Measurements from ENCODE around the gene SCYL2. TPM values are rescaled to one million over a fixed set of nuclear protein-coding genes. Genes with fewer than 3 reads are reported as not detected.
"Not testable (repeated sequence)": the region's sequence is repeated elsewhere in the genome, so short reads cannot be mapped to it uniquely, and the experiment has no call there.

Gene SCYL2
- polyA plus RNA-seq, 1 donor (not counting 4 experiments of a cell fraction or from before 2014, with no cell fraction given), result 31.5 TPM

DNA sequence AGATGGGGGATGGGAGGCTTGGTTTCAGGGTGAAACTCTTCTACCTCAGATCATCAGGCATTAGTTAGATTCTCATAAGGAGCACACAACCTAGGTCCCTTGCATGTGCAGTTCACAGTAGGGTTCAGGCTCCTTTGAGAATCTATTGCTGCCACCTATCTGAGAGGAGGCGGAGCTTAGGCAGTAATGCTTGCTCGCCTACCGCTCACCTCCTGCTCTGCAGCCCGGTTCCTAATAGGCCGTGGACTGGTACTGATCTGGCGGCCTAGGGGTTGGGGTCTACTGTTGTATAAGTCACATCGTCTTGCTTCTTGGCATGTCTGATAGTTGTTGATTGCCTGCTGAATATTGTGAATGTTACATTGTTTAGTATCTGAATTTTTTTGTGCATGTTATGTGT, 12.2 kb downstream of the SCYL2 start:
- no peaks in the 10 kb centered on the region for H4K20me1 ChIP-seq (ENCODE audit: control insufficient read depth, extremely low read depth, insufficient read depth, low read length)
- H3K9me3 ChIP-seq (ENCODE audit: control insufficient read depth, low read depth, low read length), result no peaks in the 10 kb centered on the region
- no peak overlapping the region for H2AFZ ChIP-seq (ENCODE audit: control insufficient read depth, low read length)
- FAIRE-seq, result no peak
- no peaks in the 10 kb centered on the region for H3K27me3 ChIP-seq (ENCODE audit: control insufficient read depth, extremely low read depth, insufficient read depth, low read length)
- H3K27ac ChIP-seq (ENCODE audit: control insufficient read depth, insufficient read depth, low read length), result no peak overlapping the region
- no peaks in the 10 kb centered on the region for H3K9me1 ChIP-seq (ENCODE audit: control insufficient read depth, extremely low read depth, insufficient read depth, low read length)
- peaks cover 0 to 3% of the 10 kb centered on the region in 2 experiments for H3K36me3 ChIP-seq (ENCODE audit: control insufficient read depth in 2 of 2, extremely low read depth in 1 of 2, insufficient read depth in 2 of 2, low read length in 2 of 2)
- no peak for DNase-seq (ENCODE audit: low read depth, low spot score)
- no peak overlapping the region for H3K4me2 ChIP-seq (ENCODE audit: control insufficient read depth, extremely low read depth, insufficient read depth, low read depth, low read length)
- no peak overlapping the region for H3K4me3 ChIP-seq (ENCODE audit: control insufficient read depth in 2 of 3, extremely low read depth in 1 of 3, insufficient read depth in 2 of 3, low read depth in 1 of 3, low read length in 3 of 3)
- H3K9ac ChIP-seq (ENCODE audit: control insufficient read depth, extremely low read depth, insufficient read depth, low read length), result no peak overlapping the region
- TF ChIP-seq, protein P1, sequence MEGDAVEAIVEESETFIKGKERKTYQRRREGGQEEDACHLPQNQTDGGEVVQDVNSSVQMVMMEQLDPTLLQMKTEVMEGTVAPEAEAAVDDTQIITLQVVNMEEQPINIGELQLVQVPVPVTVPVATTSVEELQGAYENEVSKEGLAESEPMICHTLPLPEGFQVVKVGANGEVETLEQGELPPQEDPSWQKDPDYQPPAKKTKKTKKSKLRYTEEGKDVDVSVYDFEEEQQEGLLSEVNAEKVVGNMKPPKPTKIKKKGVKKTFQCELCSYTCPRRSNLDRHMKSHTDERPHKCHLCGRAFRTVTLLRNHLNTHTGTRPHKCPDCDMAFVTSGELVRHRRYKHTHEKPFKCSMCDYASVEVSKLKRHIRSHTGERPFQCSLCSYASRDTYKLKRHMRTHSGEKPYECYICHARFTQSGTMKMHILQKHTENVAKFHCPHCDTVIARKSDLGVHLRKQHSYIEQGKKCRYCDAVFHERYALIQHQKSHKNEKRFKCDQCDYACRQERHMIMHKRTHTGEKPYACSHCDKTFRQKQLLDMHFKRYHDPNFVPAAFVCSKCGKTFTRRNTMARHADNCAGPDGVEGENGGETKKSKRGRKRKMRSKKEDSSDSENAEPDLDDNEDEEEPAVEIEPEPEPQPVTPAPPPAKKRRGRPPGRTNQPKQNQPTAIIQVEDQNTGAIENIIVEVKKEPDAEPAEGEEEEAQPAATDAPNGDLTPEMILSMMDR (optimal IDR thresholded peaks at IDR 0.05 in 1 of 3, IDR thresholded peaks at IDR 0.05 in 1 of 3, conservative IDR thresholded peaks at IDR 0.05 in 1 of 3; ENCODE audit: extremely low read depth in 1 of 3, insufficient read depth in 2 of 3, low read length in 3 of 3), result no peak
- TF ChIP-seq EZH2 (IDR thresholded peaks at IDR 0.05; ENCODE audit: low read length), result no peak
- dilution Hi-C loops (cut with MboI; ENCODE audit: extremely low pct_ligation_motif_present, low sequenced_read_pairs), result no loop called here
- H3K4me1 ChIP-seq (ENCODE audit: control insufficient read depth, extremely low read depth, insufficient read depth, low read length), result no peaks in the 10 kb centered on the region
- H3K79me2 ChIP-seq (ENCODE audit: control insufficient read depth, insufficient read depth, low read length), result peaks cover 51% of the 10 kb centered on the region

DNA sequence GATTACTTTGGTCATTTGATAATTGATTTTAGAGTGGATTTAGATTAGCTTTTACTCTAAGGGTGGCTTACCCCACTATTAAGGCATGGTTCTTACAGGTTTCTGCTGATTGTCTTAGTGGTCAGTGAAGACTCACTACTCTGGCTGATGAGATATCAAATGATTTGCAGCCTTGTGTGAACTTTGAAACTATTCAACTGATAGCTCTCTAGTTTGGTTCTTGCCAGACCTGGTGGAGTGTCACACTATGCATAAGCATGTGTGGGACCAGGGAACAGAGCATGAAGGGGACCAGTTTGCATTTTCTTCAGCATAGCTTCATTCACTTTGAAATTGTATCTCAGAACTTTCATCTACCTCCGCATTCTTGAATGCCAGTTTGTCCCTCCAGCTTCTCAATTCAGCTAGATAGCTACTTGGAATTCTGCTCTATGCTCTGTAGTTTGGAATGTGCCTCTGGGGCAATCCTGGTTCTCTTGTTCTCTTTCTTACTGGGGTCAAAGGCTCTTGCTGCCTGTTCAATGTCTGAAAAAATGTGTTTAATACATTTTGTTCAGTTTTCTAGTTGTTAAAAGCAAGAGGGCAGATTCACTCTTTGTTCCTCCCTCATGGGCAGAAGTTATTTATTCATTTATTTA, 12.7 kb downstream of the SCYL2 start:
- Histone ChIP-seq H3K27ac (ENCODE audit: control insufficient read depth, insufficient read depth, low read length) (no peak overlapping the region), H3K9ac (ENCODE audit: control insufficient read depth, extremely low read depth, insufficient read depth, low read length) (no peak overlapping the region), H4K20me1 (ENCODE audit: control insufficient read depth, extremely low read depth, insufficient read depth, low read length) (no peaks in the 10 kb centered on the region), H3K9me3 (ENCODE audit: control insufficient read depth, low read depth, low read length) (no peaks in the 10 kb centered on the region), H3K27me3 (ENCODE audit: control insufficient read depth, extremely low read depth, insufficient read depth, low read length) (no peaks in the 10 kb centered on the region), H3K79me2 (ENCODE audit: control insufficient read depth, insufficient read depth, low read length) (peaks cover 45% of the 10 kb centered on the region), H2AFZ (ENCODE audit: control insufficient read depth, low read length) (no peak overlapping the region), H3K4me2 (ENCODE audit: control insufficient read depth, extremely low read depth, insufficient read depth, low read depth, low read length) (no peak overlapping the region), H3K36me3 (ENCODE audit: control insufficient read depth in 2 of 2, extremely low read depth in 1 of 2, insufficient read depth in 2 of 2, low read length in 2 of 2) (peaks cover 0 to 2% of the 10 kb centered on the region in 2 experiments), H3K4me3 (ENCODE audit: control insufficient read depth in 2 of 3, extremely low read depth in 1 of 3, insufficient read depth in 2 of 3, low read depth in 1 of 3, low read length in 3 of 3) (no peak overlapping the region), H3K4me1 (ENCODE audit: control insufficient read depth, extremely low read depth, insufficient read depth, low read length) (no peaks in the 10 kb centered on the region), H3K9me1 (ENCODE audit: control insufficient read depth, extremely low read depth, insufficient read depth, low read length) (no peaks in the 10 kb centered on the region)
- no peak for DNase-seq (ENCODE audit: low read depth, low spot score)
- dilution Hi-C loops (cut with MboI; ENCODE audit: extremely low pct_ligation_motif_present, low sequenced_read_pairs), result no loop called here
- TF ChIP-seq EZH2 (IDR thresholded peaks at IDR 0.05; ENCODE audit: low read length), result no peak
- TF ChIP-seq, protein P1 (optimal IDR thresholded peaks at IDR 0.05 in 1 of 3, IDR thresholded peaks at IDR 0.05 in 1 of 3, conservative IDR thresholded peaks at IDR 0.05 in 1 of 3; ENCODE audit: extremely low read depth in 1 of 3, insufficient read depth in 2 of 3, low read length in 3 of 3), result no peak
- no peak for FAIRE-seq

DNA sequence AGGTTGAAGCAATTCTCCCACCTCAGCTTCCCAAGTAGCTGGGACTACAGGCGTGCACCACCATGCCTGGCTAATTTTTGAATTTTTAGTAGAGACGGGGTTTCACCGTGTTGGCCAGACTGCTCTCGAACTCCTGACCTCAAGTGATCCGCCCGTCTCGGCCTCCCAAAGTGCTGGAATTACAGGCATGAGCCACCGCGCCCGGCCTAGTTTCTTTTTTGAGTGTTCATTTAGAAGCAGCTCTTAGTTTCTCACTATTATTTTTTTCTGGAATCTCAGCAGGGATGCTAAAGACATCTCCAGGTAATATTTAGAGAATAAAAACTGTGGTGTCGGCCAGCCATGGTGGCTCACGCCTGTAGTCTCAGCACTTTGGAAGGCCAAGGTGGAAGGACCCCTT, 17.6 kb downstream of the SCYL2 start:
- H3K27ac ChIP-seq (ENCODE audit: control insufficient read depth, insufficient read depth, low read length); H3K27me3 ChIP-seq (ENCODE audit: control insufficient read depth, extremely low read depth, insufficient read depth, low read length); H3K36me3 ChIP-seq (ENCODE audit: control insufficient read depth in 2 of 2, extremely low read depth in 1 of 2, insufficient read depth in 2 of 2, low read length in 2 of 2); H3K9me1 ChIP-seq (ENCODE audit: control insufficient read depth, extremely low read depth, insufficient read depth, low read length); H3K4me1 ChIP-seq (ENCODE audit: control insufficient read depth, extremely low read depth, insufficient read depth, low read length); H2AFZ ChIP-seq (ENCODE audit: control insufficient read depth, low read length); H3K9me3 ChIP-seq (ENCODE audit: control insufficient read depth, low read depth, low read length); H3K4me2 ChIP-seq (ENCODE audit: control insufficient read depth, extremely low read depth, insufficient read depth, low read depth, low read length); dilution Hi-C loops (cut with MboI; ENCODE audit: extremely low pct_ligation_motif_present, low sequenced_read_pairs); DNase-seq (ENCODE audit: low read depth, low spot score); H3K9ac ChIP-seq (ENCODE audit: control insufficient read depth, extremely low read depth, insufficient read depth, low read length); H4K20me1 ChIP-seq (ENCODE audit: control insufficient read depth, extremely low read depth, insufficient read depth, low read length); FAIRE-seq; H3K4me3 ChIP-seq (ENCODE audit: control insufficient read depth in 2 of 3, extremely low read depth in 1 of 3, insufficient read depth in 2 of 3, low read depth in 1 of 3, low read length in 3 of 3): not testable (repeated sequence)
- peaks cover 12% of the 10 kb centered on the region for H3K79me2 ChIP-seq (ENCODE audit: control insufficient read depth, insufficient read depth, low read length)
